Gastrocnemius medialis (tissue), 4 donors: Measurements from ENCODE around the gene NUDT4.

ENCODE experiments used
- CTCF ChIP-seq, 5 experiments: fragments of 450-650 bp in 3 of 5; fragments of 200-600 bp in 2 of 5; sonication (generic) in 2 of 5; IDR thresholded peaks in 4 of 5; conservative IDR thresholded peaks in 1 of 5; 1 replicate in 4 of 5; 2 replicates in 1 of 5; pipeline ENCODE4 v1.5.1; 2016 to 2019; ENCODE audit warnings: antibody characterized with exemption in 5 of 5, mild to moderate bottlenecking in 3 of 5, moderate library complexity in 3 of 5
- POLR2A ChIP-seq, 2 donors: fragments of 450-650 bp; IDR thresholded peaks; one replicate each; pipeline ENCODE4 v1.6.1; 2017; ENCODE audit warnings: antibody characterized with exemption in 2 of 2, mild to moderate bottlenecking in 2 of 2, moderate library complexity in 2 of 2

- TF ChIP-seq CTCF (IDR thresholded peaks at IDR 0.05 in 4 of 5, conservative IDR thresholded peaks at IDR 0.05 in 1 of 5), result no peak
- TF ChIP-seq POLR2A (IDR thresholded peaks at IDR 0.05), result no peak
These were observed 19.7 kb upstream of the NUDT4 start for GRCh38 chr12:93358058-93358457.
